GM23338 (cell line): ENCODE data around the gene ZBTB6. TPM values are rescaled to one million over a fixed set of nuclear protein-coding genes. Genes with fewer than 3 reads are reported as not detected.

Experiments
- ATAC-seq: fragments of 200-7000 bp; cut with Tn5 transposase; 3 replicates; pipeline ENCODE4 v1.9.1; 2020
- DNase-seq: peaks from one replicate; pipeline ENCODE4 v3.0.0-alpha.2; 2015; ENCODE audit warnings: low spot score
- H2AFZ ChIP-seq: fragments of 200-600 bp; sonication (generic); 2 replicates; pipeline ENCODE4 v1.8.0; 2016; ENCODE audit warnings: antibody characterized with exemption, mild to moderate bottlenecking, moderate library complexity
- H3F3A ChIP-seq: fragments of 200-600 bp; sonication (generic); replicated peaks from 2 replicates; pipeline ENCODE4 v1.8.0; 2017; ENCODE audit warnings: antibody characterized with exemption, mixed run types, low read depth
- H3K27ac ChIP-seq: fragments of 200-600 bp; sonication (generic); 2 replicates; pipeline ENCODE4 v1.6.1; 2016; ENCODE audit warnings: low read depth
- H3K27me3 ChIP-seq: fragments of 200-600 bp; sonication (generic); 2 replicates; pipeline ENCODE4 v1.8.0; 2016; ENCODE audit warnings: mild to moderate bottlenecking, mixed run types, moderate library complexity; ENCODE audit not compliant: insufficient read depth
- H3K36me3 ChIP-seq: fragments of 200-600 bp; sonication (generic); 2 replicates; pipeline ENCODE4 v1.8.0; 2016; ENCODE audit warnings: mild to moderate bottlenecking; ENCODE audit not compliant: insufficient read depth
- H3K4me1 ChIP-seq: fragments of 200-600 bp; sonication (generic); 2 replicates; pipeline ENCODE4 v1.8.0; 2016; ENCODE audit warnings: mild to moderate bottlenecking, moderate library complexity; ENCODE audit not compliant: insufficient read depth
- H3K4me2 ChIP-seq: fragments of 200-600 bp; sonication (generic); 2 replicates; pipeline ENCODE4 v1.7.1; 2017; ENCODE audit warnings: mixed run types
- H3K4me3 ChIP-seq: fragments of 200-600 bp; sonication (generic); 2 replicates; pipeline ENCODE4 v1.6.1; 2016; ENCODE audit warnings: mixed run types
- H3K79me2 ChIP-seq: fragments of 200-600 bp; sonication (generic); replicated peaks from 2 replicates; pipeline ENCODE4 v1.8.0; 2017; ENCODE audit warnings: mild to moderate bottlenecking; ENCODE audit not compliant: insufficient read depth
- H3K9me2 ChIP-seq: fragments of 200-600 bp; sonication (generic); 2 replicates; pipeline ENCODE4 v1.8.0; 2017; ENCODE audit not compliant: insufficient read depth
- H4K20me1 ChIP-seq: fragments of 200-600 bp; sonication (generic); replicated peaks from 2 replicates; pipeline ENCODE4 v1.8.0; 2017; ENCODE audit warnings: mild to moderate bottlenecking; ENCODE audit not compliant: insufficient read depth
- H3K27ac Mint-ChIP-seq: 2 replicates; pipeline ENCODE4 v1.8.0; 2020; ENCODE audit warnings: inconsistent platforms, mild to moderate bottlenecking, moderate library complexity, mixed read lengths
- H3K27me3 Mint-ChIP-seq: 3 replicates; pipeline ENCODE4 v1.8.0; 2022; ENCODE audit warnings: low read depth, mild to moderate bottlenecking, moderate library complexity, mixed read lengths, inconsistent platforms; ENCODE audit not compliant: insufficient read depth, poor library complexity
- H3K36me3 Mint-ChIP-seq: 3 replicates; pipeline ENCODE4 v1.8.0; 2021; ENCODE audit warnings: low read depth, mild to moderate bottlenecking, inconsistent platforms, moderate library complexity, mixed read lengths
- H3K4me1 Mint-ChIP-seq: 3 replicates; pipeline ENCODE4 v1.8.0; 2020; ENCODE audit warnings: mild to moderate bottlenecking, inconsistent platforms, mixed read lengths
- H3K4me3 Mint-ChIP-seq: 3 replicates; pipeline ENCODE4 v1.8.0; 2021; ENCODE audit warnings: moderate library complexity, mild to moderate bottlenecking, inconsistent platforms, mixed read lengths
- H3K9me3 Mint-ChIP-seq: 3 replicates; pipeline ENCODE4 v1.8.0; 2020; ENCODE audit warnings: moderate library complexity, mild to moderate bottlenecking, inconsistent platforms, mixed read lengths
- CREB1 ChIP-seq: fragments of 250-450 bp; sonication (Bioruptor Pico); IDR thresholded peaks from 2 replicates; pipeline ENCODE4 v1.5.0; 2020; ENCODE audit warnings: low read depth, mild to moderate bottlenecking, moderate library complexity
- CTCF ChIP-seq, 2 experiments: fragments of 200-600 bp in 1 of 2; sonication (generic) in 1 of 2; conservative IDR thresholded peaks; 2 replicates each; pipeline versions ENCODE4 v1.5.1 to v1.6.1; 2016 to 2017; ENCODE audit warnings: antibody characterized with exemption in 2 of 2, low read depth in 2 of 2, mild to moderate bottlenecking in 2 of 2, moderate library complexity in 1 of 2
- ETS1 ChIP-seq: IDR thresholded peaks from 2 replicates; pipeline ENCODE4 v1.6.1; 2016; ENCODE audit warnings: antibody characterized with exemption
- EZH2 ChIP-seq: fragments of 200-600 bp; sonication (generic); IDR thresholded peaks from one replicate; pipeline ENCODE4 v1.8.0; 2017; ENCODE audit warnings: antibody characterized with exemption, mild to moderate bottlenecking, low read depth; ENCODE audit not compliant: unreplicated experiment
- EZH2phosphoT487 ChIP-seq: fragments of 200-600 bp; sonication (generic); IDR thresholded peaks from one replicate; pipeline ENCODE4 v1.8.1; 2018; ENCODE audit warnings: antibody characterized with exemption; ENCODE audit not compliant: unreplicated experiment
- JUNB ChIP-seq: IDR thresholded peaks from one replicate; pipeline ENCODE4 v1.6.1; 2016; ENCODE audit warnings: antibody characterized with exemption; ENCODE audit not compliant: unreplicated experiment
- NANOG ChIP-seq: IDR thresholded peaks from 2 replicates; pipeline ENCODE4 v1.6.1; 2016; ENCODE audit warnings: antibody characterized with exemption, borderline replicate concordance
- POLR2AphosphoS5 ChIP-seq: IDR thresholded peaks from 2 replicates; pipeline ENCODE4 v1.6.1; 2016; ENCODE audit warnings: antibody characterized with exemption, low read depth
- REST ChIP-seq: IDR thresholded peaks from one replicate; pipeline ENCODE4 v1.6.1; 2018; ENCODE audit warnings: antibody characterized with exemption; ENCODE audit not compliant: unreplicated experiment
- STAT1 ChIP-seq: IDR thresholded peaks from one replicate; pipeline ENCODE4 v1.6.1; 2016; ENCODE audit warnings: antibody characterized with exemption; ENCODE audit not compliant: unreplicated experiment
- ZNF114 ChIP-seq: fragments of 250-450 bp; sonication (Bioruptor Pico); IDR thresholded peaks from 2 replicates; pipeline ENCODE4 v1.5.0; 2020; ENCODE audit warnings: mild to moderate bottlenecking, moderate library complexity
- ZNF331 ChIP-seq: fragments of 250-450 bp; sonication (Bioruptor Pico); IDR thresholded peaks from 2 replicates; pipeline ENCODE4 v1.5.0; 2020; ENCODE audit warnings: low read depth, mild to moderate bottlenecking, moderate library complexity
- ZNF462 ChIP-seq: fragments of 250-450 bp; sonication (Bioruptor Pico); IDR thresholded peaks from 2 replicates; pipeline ENCODE4 v1.5.0; 2020; ENCODE audit warnings: mild to moderate bottlenecking, moderate library complexity
- polyA plus RNA-seq: library from polyadenylated mRNA; unstranded; fragments of >200 nt; fragmentation: Nextera tagmentation; extraction: Ambion mirVana; gene quantifications from 2 replicates; pipeline ENCODE4 v1.2.1, GENCODE V29; 2016
- total RNA-seq: library from RNA; depleted of rRNA; stranded (reverse); fragments of >200 nt; shearing (Covaris generic); gene quantifications from 2 replicates; pipeline ENCODE4 v1.2.3, GENCODE V29; 2014

Gene ZBTB6
- total and polyA plus RNA-seq, 2 experiments from 2014 or later, result 4.0 to 12.7 TPM

GRCh38 chr9:122955961-122956360 lies 42.8 kb upstream of the ZBTB6 start:
- no peaks in the 10 kb centered on the region for H3K9me3 Mint-ChIP-seq
- Histone ChIP-seq H3K27ac (no peak overlapping the region), H3K27me3 (no peaks in the 10 kb centered on the region), H3F3A (no peaks in the 10 kb centered on the region), H3K4me1 (peaks cover 3% of the 10 kb centered on the region; the same call in 1 of the 2 replicates), H3K4me2 (no peak overlapping the region), H3K36me3 (peaks cover 3% of the 10 kb centered on the region; the same call in 1 of the 2 replicates), H3K79me2 (peaks cover 67% of the 10 kb centered on the region), H3K4me3 (no peak overlapping the region), H4K20me1 (0 out of 2 replicates have a peak, but pooled peaks cover 8% of the 10 kb centered on the region), H2AFZ (no peak overlapping the region), H3K9me2 (no peaks in the 10 kb centered on the region)
- peaks cover 11% of the 10 kb centered on the region for H3K4me1 Mint-ChIP-seq
- peaks cover 12% of the 10 kb centered on the region for H3K36me3 Mint-ChIP-seq
- no peaks in the 10 kb centered on the region for H3K27me3 Mint-ChIP-seq
- ATAC-seq (no peak), DNase-seq (no peak)
- no peak overlapping the region for H3K4me3 Mint-ChIP-seq
- no peak overlapping the region for H3K27ac Mint-ChIP-seq
- TF ChIP-seq JUNB, result no peak
- no peak for TF ChIP-seq ZNF114 (CRISPR knock-in tag)
- no peak for TF ChIP-seq NANOG
- no peak for TF ChIP-seq ETS1
- no peak for TF ChIP-seq POLR2AphosphoS5
- TF ChIP-seq EZH2phosphoT487, result no peak
- no peak for TF ChIP-seq ZNF331
- TF ChIP-seq CTCF (conservative IDR thresholded peaks at IDR 0.05; ENCODE audit: low read depth in 2 of 2), result no peak
- no peak for TF ChIP-seq STAT1
- TF ChIP-seq CREB1 (CRISPR knock-in tag), result no peak
- TF ChIP-seq ZNF462 (CRISPR knock-in tag), result no peak
- no peak for TF ChIP-seq EZH2
- no peak for TF ChIP-seq REST
